A673 (cell line): ENCODE data around the gene ADGRE1. TPM values are rescaled to one million over a fixed set of nuclear protein-coding genes. Genes with fewer than 3 reads are reported as not detected.

Experiments used
- BruUV-seq: library from RNA; stranded (reverse); fragments of 400-500 nt; replicated peaks from 2 replicates; lab custom pipeline; 2021; lab: Mats Ljungman, UMichigan
- CTCF ChIA-PET: fragments of 300-600 bp; sonication (Branson Sonifier 250); formaldehyde crosslinking; loops from one replicate; lab custom pipeline; 2022; ENCODE audit warnings: antibody characterized with exemption; lab: Charles Lee
- POLR2A ChIA-PET: fragments of 300-600 bp; sonication (Branson Sonifier 250); formaldehyde crosslinking; loops from one replicate; lab custom pipeline; 2022; ENCODE audit warnings: antibody characterized with exemption; ENCODE audit not compliant: low non-redundant PET; lab: Charles Lee
- DNase-seq: peaks from one replicate; pipeline ENCODE4 v3.0.0-alpha.2; 2015; ENCODE audit warnings: low spot score
- H3K27ac ChIP-seq: fragments of 200-600 bp; sonication (generic); 2 replicates; pipeline ENCODE4 v1.5.1; 2016; ENCODE audit warnings: mixed run types, low read depth, mild to moderate bottlenecking, mixed read lengths, antibody characterized with exemption, low read length; ENCODE audit not compliant: poor library complexity, severe bottlenecking
- H3K27me3 ChIP-seq: fragments of 200-600 bp; sonication (generic); replicated peaks from 2 replicates; pipeline ENCODE4 v1.6.1; 2017; ENCODE audit warnings: mixed run types, low read depth, mild to moderate bottlenecking, mixed read lengths, antibody characterized with exemption, low read length; ENCODE audit not compliant: insufficient read depth, poor library complexity
- H3K36me3 ChIP-seq: fragments of 200-600 bp; sonication (generic); 2 replicates; pipeline ENCODE4 v1.6.1; 2016; ENCODE audit warnings: mixed run types, mild to moderate bottlenecking, mixed read lengths, antibody characterized with exemption, low read length; ENCODE audit not compliant: insufficient read depth, poor library complexity, severe bottlenecking
- H3K4me1 ChIP-seq: fragments of 200-600 bp; sonication (generic); 2 replicates; pipeline ENCODE4 v1.6.1; 2017; ENCODE audit warnings: mixed run types, mild to moderate bottlenecking, mixed read lengths, antibody characterized with exemption, low read length; ENCODE audit not compliant: insufficient read depth, poor library complexity, severe bottlenecking
- H3K4me3 ChIP-seq: fragments of 200-600 bp; sonication (generic); 2 replicates; pipeline ENCODE4 v1.5.1; 2016; ENCODE audit warnings: low read depth, mixed run types, mild to moderate bottlenecking, mixed read lengths, low read length; ENCODE audit not compliant: poor library complexity, severe bottlenecking
- H3K9me3 ChIP-seq: fragments of 200-600 bp; sonication (generic); 2 replicates; pipeline ENCODE4 v1.6.1; 2016; ENCODE audit warnings: mixed run types, low read depth, mild to moderate bottlenecking, mixed read lengths, antibody characterized with exemption, low read length; ENCODE audit not compliant: poor library complexity, severe bottlenecking
- CTCF ChIP-seq: fragments of 300-800, 200-600 bp; sonication (generic); conservative IDR thresholded peaks from 2 replicates; pipeline ENCODE4 v1.5.1; 2017; ENCODE audit warnings: low read depth, mild to moderate bottlenecking, antibody characterized with exemption, low read length, moderate library complexity, mixed read lengths
- EZH2 ChIP-seq: fragments of 200-600 bp; sonication (generic); IDR thresholded peaks from 2 replicates; pipeline ENCODE4 v1.6.1; 2017; ENCODE audit warnings: borderline replicate concordance, low read depth, mild to moderate bottlenecking, mixed read lengths, antibody characterized with exemption, low read length; ENCODE audit not compliant: poor library complexity, severe bottlenecking
- intact Hi-C: fragments of 100-400 bp; cut with micrococcal nuclease; formaldehyde crosslinking; loops from one replicate; pipeline ENCODE4 v1.10.0; 2022; ENCODE audit not compliant: unreplicated experiment
- total RNA-seq: library from RNA; stranded (reverse); gene quantifications from 2 replicates; pipeline ENCODE4 v1.2.3, GENCODE V29; 2021

Gene ADGRE1
- total RNA-seq, 1 experiment from 2014 or later, result not detected

- intact Hi-C loops, result no loop called here
- Histone ChIP-seq H3K4me3 (no peak overlapping the region), H3K27ac (no peak overlapping the region), H3K4me1 (no peaks in the 10 kb centered on the region), H3K27me3 (no peaks in the 10 kb centered on the region), H3K9me3 (no peaks in the 10 kb centered on the region), H3K36me3 (no peaks in the 10 kb centered on the region)
- TF ChIP-seq EZH2 (no peak), CTCF (no peak)
- POLR2A ChIA-PET, result interaction anchor here (0.7 kb wide), 1 partner anchor 225 kb away, joined by 3 read pairs; no protein-coding TSS in a partner anchor
- CTCF ChIA-PET, result no interaction called here
- no peak for DNase-seq
- no TSS peak for BruUV-seq
Measured at GRCh38 chr19:6970021-6970420, 82.6 kb downstream of the ADGRE1 start.

- DNase-seq, result peak; percentile 73
- H3K9me3 ChIP-seq, result no peaks in the 10 kb centered on the region
- BruUV-seq, result no TSS peak
Measured at GRCh38 chr19:6970443-6970842, 83.1 kb downstream of the ADGRE1 start.

GRCh38 chr19:6971366-6971765, 84.0 kb downstream of the ADGRE1 start:
- H3K9me3 ChIP-seq, result no peaks in the 10 kb centered on the region
- intact Hi-C loops, result no loop called here
- DNase-seq, result no peak
- H3K4me1 ChIP-seq, result no peaks in the 10 kb centered on the region
- no peaks in the 10 kb centered on the region for H3K27me3 ChIP-seq
- H3K4me3 ChIP-seq, result no peak overlapping the region
- no peak overlapping the region for H3K27ac ChIP-seq
- POLR2A ChIA-PET, result no interaction called here
- H3K36me3 ChIP-seq, result no peaks in the 10 kb centered on the region
- TF ChIP-seq CTCF (no peak), EZH2 (no peak)
- CTCF ChIA-PET, result no interaction called here
- BruUV-seq, result no TSS peak

More at GRCh38 chr19:6970443-6970842, 83.1 kb downstream of the ADGRE1 start:
- POLR2A ChIA-PET, result interaction anchor here (0.7 kb wide), 1 partner anchor 225 kb away, joined by 3 read pairs; no protein-coding TSS in a partner anchor
- Histone ChIP-seq H3K36me3 (no peaks in the 10 kb centered on the region), H3K4me1 (no peaks in the 10 kb centered on the region), H3K4me3 (no peak overlapping the region), H3K27me3 (no peaks in the 10 kb centered on the region), H3K27ac (no peak overlapping the region)
- intact Hi-C loops, result no loop called here
- TF ChIP-seq CTCF (no peak), EZH2 (no peak)
- CTCF ChIA-PET, result no interaction called here
